T-helper 17 cell (primary cell): ENCODE data around the gene OMA1. TPM values are rescaled to one million over a fixed set of nuclear protein-coding genes. Genes with fewer than 3 reads are reported as not detected.
A peak's percentile ranks its signal among the peaks of the same experiment; 100 is the strongest.
"Not testable (repeated sequence)": the region's sequence is repeated elsewhere in the genome, so short reads cannot be mapped to it uniquely, and the experiment has no call there.

Source experiments
- ATAC-seq: fragments of 150-1000 bp; cut with Tn5 transposase; 2 replicates; pipeline ENCODE4 v1.10.0; 2021; ENCODE audit warnings: mild to moderate bottlenecking, moderate library complexity
- DNase-seq, 3 donors: peaks; one replicate each; pipeline versions ENCODE4 v3.0.0 to v3.0.0-alpha.2; 2020 to 2021
- H3K9me3 ChIP-seq: one replicate; pipeline ENCODE4 v1.7.0; 2013; ENCODE audit warnings: low read length, mild to moderate bottlenecking; ENCODE audit not compliant: control insufficient read depth, poor library complexity, severe bottlenecking
- H3K27ac Mint-ChIP-seq: one replicate; pipeline ENCODE4 v1.8.0; 2022; ENCODE audit warnings: mild to moderate bottlenecking, moderate library complexity, mixed read lengths
- H3K27me3 Mint-ChIP-seq: one replicate; pipeline ENCODE4 v1.8.0; 2022; ENCODE audit warnings: mixed read lengths
- H3K36me3 Mint-ChIP-seq: one replicate; pipeline ENCODE4 v1.8.0; 2022; ENCODE audit warnings: low read depth, mixed read lengths
- H3K4me1 Mint-ChIP-seq: one replicate; pipeline ENCODE4 v1.8.0; 2022; ENCODE audit warnings: mild to moderate bottlenecking, mixed read lengths
- H3K4me3 Mint-ChIP-seq: one replicate; pipeline ENCODE4 v1.8.0; 2022; ENCODE audit warnings: mild to moderate bottlenecking, moderate library complexity, mixed read lengths
- total RNA-seq, 4 donors: library from RNA in 2 of 4; stranded (reverse) in 2 of 4; gene quantifications; one replicate each; pipeline ENCODE4 v1.2.3 and lab custom pipeline; 2022 to 2026

Gene OMA1
- total RNA-seq, 2 donors from 2014 or later, result 27.1 to 29.8 TPM

DNA sequence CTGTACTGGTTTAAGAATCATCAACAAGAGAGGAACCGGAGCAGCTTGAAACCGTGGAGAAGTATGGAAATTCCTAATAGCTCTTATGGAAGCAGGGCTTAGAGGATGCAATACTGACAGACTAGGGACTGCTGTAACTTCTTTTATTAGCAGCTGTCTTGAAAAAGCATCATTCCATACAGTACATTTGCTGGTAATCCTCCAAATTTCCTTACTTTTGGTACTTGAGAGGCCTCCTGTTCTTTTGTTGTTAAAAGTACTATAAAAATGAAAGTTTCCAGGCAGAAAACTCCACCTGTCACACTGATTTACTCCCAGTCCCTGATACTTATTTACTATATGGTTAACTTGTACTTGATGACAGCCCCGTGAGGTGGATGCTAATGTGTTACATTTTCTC, 7.7 kb downstream of the OMA1 start:
- Mint-ChIP-seq H3K36me3 (no peaks in the 10 kb centered on the region), H3K27ac (no peak overlapping the region), H3K4me1 (peaks cover 7% of the 10 kb centered on the region), H3K27me3 (no peaks in the 10 kb centered on the region), H3K4me3 (no peak overlapping the region)
- H3K9me3 ChIP-seq, result no peaks in the 10 kb centered on the region
- no peak for ATAC-seq
- no peak for DNase-seq

DNA sequence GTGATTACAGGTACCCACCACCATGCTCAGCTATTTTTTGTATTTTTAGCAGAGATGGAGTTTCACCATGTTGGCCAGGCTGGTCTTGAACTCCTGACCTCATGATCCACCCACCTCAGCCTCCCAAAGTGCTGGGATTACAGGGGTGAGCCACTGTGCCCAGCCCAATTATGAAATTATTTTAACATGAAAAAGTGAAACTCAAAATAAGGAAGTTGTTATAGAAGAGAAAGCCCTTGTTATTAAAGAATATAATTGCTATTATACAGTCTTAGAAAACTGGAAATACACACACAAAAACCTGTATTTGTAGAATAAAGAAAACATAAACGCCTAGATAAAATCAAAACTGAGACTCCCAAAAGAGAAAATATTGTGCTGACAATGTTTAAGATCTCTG, 14.7 kb downstream of the OMA1 start:
- H3K9me3 ChIP-seq, H3K4me3 Mint-ChIP-seq, DNase-seq, H3K36me3 Mint-ChIP-seq, H3K27ac Mint-ChIP-seq, H3K4me1 Mint-ChIP-seq, H3K27me3 Mint-ChIP-seq, ATAC-seq: not testable (repeated sequence)

DNA sequence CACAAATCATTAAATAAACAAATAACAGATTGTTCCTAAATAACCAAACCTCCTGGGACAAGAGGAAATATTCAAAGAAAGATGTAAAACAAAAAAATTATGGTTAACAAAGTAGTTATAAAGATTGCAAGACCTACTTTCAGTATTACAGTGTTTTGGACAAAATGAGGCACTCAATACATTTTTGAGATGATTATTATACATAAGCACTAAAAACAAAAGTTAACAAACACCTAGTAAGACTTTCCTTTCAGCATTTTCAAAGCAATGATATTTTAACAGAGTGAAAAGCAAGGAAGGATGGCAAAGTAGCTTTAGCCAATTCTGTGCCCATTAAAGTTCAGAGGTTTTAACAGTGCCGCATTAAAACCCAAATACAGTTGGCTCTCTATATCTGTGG, 17.2 kb downstream of the OMA1 start:
- Mint-ChIP-seq H3K27me3 (no peaks in the 10 kb centered on the region), H3K4me3 (no peak overlapping the region), H3K27ac (no peak overlapping the region), H3K4me1 (no peaks in the 10 kb centered on the region), H3K36me3 (peaks cover 4% of the 10 kb centered on the region)
- ATAC-seq (no peak), DNase-seq (no peak)
- no peaks in the 10 kb centered on the region for H3K9me3 ChIP-seq

DNA sequence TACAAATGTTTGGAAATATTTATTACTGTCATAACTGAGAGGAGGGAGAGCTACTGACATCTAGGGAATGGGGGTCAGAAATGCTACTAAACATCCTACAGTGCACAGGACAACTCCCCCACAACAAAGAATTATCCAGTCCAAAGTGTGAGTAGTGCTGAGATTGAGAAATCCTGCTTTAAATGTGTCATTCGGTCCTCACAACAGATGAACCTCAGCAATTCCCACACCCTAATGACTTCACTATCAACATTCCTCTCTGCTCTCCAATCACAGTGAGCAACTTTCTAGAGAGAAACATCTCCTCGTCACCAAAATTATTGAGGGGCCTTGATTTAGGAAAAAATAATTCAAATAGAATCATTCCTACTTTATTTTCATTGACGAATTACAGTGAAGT, 18.0 kb downstream of the OMA1 start:
- H3K36me3 Mint-ChIP-seq, result peaks cover 4% of the 10 kb centered on the region

DNA sequence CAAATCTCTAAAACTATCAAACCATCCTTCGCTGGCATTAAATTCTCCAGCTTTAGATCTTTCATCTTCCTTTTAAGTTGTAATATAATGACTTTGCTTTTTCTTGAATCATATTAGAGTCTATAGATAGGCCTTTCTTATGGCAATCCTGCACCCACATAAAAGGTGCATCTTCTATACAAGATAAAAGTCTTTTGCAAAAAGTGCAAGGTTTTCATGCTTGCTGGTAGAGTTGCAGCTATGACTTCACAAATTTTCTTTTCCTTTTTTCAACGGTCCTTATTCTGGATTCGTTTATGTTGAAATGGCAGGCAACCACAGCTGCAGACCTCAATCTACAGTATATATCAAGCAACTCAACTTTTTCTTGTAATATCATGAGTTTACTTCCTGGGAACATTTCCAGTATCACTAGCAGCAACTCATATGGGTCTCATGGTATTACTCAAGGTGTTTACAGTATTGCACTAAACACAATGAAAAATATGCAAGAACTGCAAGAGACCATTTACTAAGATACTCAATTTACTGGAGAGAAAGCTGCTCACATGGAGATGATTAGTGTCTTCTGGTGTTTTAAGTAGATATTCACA, 22.1 kb downstream of the OMA1 start:
- Mint-ChIP-seq H3K36me3 (peaks cover 8% of the 10 kb centered on the region), H3K27ac (no peak overlapping the region)
- no peak for ATAC-seq

More for the DNA sequence above, 18.0 kb downstream of the OMA1 start:
- Mint-ChIP-seq H3K4me3 (no peak overlapping the region), H3K27me3 (no peaks in the 10 kb centered on the region), H3K4me1 (no peaks in the 10 kb centered on the region), H3K27ac (no peak overlapping the region)
- DNase-seq (no peak), ATAC-seq (no peak)
- H3K9me3 ChIP-seq, result no peaks in the 10 kb centered on the region

DNA sequence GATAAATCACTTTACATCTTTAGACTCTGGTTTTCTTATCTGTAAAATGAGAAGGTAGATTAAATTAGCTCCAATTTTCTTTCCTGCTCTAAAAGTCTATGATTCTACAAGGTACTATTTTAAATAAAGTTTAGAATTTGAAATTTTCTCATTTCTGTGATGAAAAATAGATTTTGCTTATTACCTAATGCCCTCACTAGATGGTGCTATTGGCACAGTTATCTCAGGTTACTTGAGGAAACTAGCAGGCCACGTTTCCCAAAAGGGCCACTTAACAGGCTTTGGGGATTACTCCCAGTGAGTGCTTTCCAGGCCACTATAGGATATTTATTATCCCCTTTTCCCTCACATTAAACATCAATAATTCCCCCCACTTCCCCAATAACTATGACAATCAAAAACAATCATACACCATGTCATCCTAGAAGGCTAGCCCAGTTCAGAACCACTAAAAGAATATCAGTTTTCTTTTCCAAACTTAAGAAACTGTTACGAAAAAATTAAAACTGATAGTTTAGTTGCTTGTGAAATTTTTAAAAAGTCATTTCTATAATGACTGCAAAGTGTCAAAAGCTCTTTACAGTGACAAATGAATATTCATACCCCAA, 30.6 kb downstream of the OMA1 start:
- ATAC-seq (peak; percentile 63), DNase-seq (peak in 1 of 3 donors; percentile 7)
- no peaks in the 10 kb centered on the region for H3K9me3 ChIP-seq
- Mint-ChIP-seq H3K27me3 (no peaks in the 10 kb centered on the region), H3K4me1 (peaks cover 22% of the 10 kb centered on the region), H3K36me3 (peaks cover 12% of the 10 kb centered on the region), H3K27ac (peak overlapping the region; percentile 67), H3K4me3 (no peak overlapping the region)

More for the DNA sequence above, 22.1 kb downstream of the OMA1 start:
- Mint-ChIP-seq H3K4me3 (no peak overlapping the region), H3K27me3 (no peaks in the 10 kb centered on the region), H3K4me1 (peaks cover 5% of the 10 kb centered on the region)
- DNase-seq, result no peak
- H3K9me3 ChIP-seq, result no peaks in the 10 kb centered on the region

DNA sequence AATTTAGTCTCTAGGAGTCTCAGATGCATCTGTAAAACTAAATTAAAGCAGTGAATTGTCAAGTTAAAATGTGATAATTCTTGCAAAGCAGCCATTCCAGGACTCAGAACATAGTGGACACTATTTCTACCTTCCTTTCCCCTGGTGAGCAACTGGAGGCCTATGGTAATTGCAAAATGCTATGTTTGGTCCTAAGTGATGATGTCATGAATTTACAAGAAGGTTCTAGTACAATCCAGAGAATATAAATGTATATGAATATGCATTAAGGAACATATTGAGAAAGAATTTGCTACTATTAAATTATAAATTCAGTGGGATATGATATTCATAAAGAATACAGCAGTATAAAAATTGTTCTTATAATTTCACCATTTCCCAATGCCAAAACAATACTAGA, 32.6 kb downstream of the OMA1 start:
- Mint-ChIP-seq H3K27me3 (no peaks in the 10 kb centered on the region), H3K36me3 (peaks cover 16% of the 10 kb centered on the region), H3K27ac (no peak overlapping the region), H3K4me1 (peaks cover 23% of the 10 kb centered on the region), H3K4me3 (no peak overlapping the region)
- H3K9me3 ChIP-seq, result no peaks in the 10 kb centered on the region
- ATAC-seq, result no peak
- no peak for DNase-seq

DNA sequence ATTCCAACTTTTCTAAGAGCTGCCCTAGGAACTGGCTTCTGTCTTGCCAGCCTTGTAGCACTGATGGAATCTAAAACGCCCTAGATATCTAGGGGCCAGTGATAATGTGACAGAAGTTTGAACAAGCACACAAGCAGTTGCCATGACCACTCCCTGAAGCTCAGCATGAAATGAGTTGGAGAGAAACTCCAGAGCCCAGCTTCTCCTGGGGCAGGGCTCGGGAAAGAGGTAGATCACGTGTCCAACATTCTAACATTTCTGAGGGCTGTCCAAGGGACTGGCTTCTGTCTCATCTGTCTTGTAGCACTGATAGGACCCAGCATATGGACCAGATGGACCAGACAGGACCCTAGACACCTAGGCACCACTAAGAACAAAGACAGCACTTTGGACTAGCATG, 37.9 kb downstream of the OMA1 start:
- Mint-ChIP-seq H3K27me3 (no peaks in the 10 kb centered on the region), H3K36me3 (peaks cover 24% of the 10 kb centered on the region), H3K27ac (no peak overlapping the region), H3K4me3 (no peak overlapping the region), H3K4me1 (peaks cover 20% of the 10 kb centered on the region)
- DNase-seq, result no peak
- H3K9me3 ChIP-seq, result no peaks in the 10 kb centered on the region
- ATAC-seq, result no peak

DNA sequence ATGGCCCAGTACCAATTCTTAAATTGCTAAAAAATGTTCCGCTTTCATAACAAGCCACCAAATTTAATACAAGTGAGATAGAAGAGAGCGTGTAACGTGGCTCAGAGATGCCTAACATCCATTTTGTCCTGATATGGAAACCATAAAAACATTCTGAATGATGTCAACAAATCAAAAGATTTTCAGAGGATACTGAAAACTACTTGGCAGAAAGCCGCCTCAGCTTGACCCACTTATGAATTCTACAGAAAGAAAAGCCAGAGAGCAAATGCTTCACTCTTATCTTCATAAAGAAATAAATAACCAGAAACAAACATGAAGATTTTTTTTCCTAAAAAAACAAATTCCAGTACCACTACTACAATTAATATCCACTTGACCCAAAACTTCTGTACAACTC, 41.2 kb downstream of the OMA1 start:
- no peak for ATAC-seq

DNA sequence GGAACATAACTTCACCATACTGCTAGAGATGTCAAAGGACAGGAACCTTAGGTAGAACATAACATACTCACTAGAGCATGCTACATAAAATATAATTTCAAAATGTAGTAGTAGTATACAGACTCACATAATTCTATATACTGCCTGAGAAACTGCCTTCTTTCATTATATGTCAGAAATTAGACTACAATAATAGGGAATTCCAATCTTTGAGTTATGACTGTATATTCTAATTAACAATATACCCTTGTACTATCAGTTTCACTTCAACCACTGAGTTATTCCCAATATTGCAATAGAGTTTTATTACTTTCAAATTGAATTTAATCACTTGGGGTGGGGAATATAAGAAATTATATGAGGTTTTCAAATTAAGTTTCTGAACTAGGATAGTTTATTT, 44.0 kb downstream of the OMA1 start:
- no peak overlapping the region for H3K4me3 Mint-ChIP-seq
- peaks cover 15% of the 10 kb centered on the region for H3K36me3 Mint-ChIP-seq

More for the DNA sequence above, 41.2 kb downstream of the OMA1 start:
- H3K4me3 Mint-ChIP-seq, result no peak overlapping the region
- DNase-seq, result no peak
- peaks cover 23% of the 10 kb centered on the region for H3K36me3 Mint-ChIP-seq
- H3K9me3 ChIP-seq, result no peaks in the 10 kb centered on the region
- peaks cover 20% of the 10 kb centered on the region for H3K4me1 Mint-ChIP-seq
- no peak overlapping the region for H3K27ac Mint-ChIP-seq
- H3K27me3 Mint-ChIP-seq, result no peaks in the 10 kb centered on the region

DNA sequence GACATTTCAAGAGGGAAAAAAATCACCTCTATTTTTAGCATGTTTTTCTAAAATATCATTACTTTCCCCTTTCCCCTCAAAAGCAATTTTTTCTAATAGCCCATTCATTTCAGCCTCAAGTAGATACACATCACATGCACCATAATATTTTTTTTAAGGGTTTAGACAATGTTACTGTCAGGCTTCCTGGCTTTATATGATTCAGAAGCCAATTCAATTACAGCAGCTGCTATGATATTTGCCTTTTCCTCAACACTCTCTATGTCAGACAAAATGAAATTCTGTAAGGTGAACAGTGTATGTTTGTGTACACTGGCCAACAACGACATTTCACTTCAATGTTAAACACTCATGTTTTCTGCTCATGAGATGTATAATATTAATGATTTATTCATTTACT, 46.5 kb downstream of the OMA1 start:
- ATAC-seq (no peak), DNase-seq (no peak)
- Mint-ChIP-seq H3K36me3 (peaks cover 23% of the 10 kb centered on the region), H3K27me3 (no peaks in the 10 kb centered on the region), H3K4me1 (peaks cover 14% of the 10 kb centered on the region), H3K4me3 (no peak overlapping the region), H3K27ac (no peak overlapping the region)
- H3K9me3 ChIP-seq, result no peaks in the 10 kb centered on the region

More for the DNA sequence above, 44.0 kb downstream of the OMA1 start:
- Mint-ChIP-seq H3K4me1 (peaks cover 14% of the 10 kb centered on the region), H3K27me3 (no peaks in the 10 kb centered on the region), H3K27ac (no peak overlapping the region)
- no peaks in the 10 kb centered on the region for H3K9me3 ChIP-seq
- ATAC-seq (no peak), DNase-seq (no peak)

DNA sequence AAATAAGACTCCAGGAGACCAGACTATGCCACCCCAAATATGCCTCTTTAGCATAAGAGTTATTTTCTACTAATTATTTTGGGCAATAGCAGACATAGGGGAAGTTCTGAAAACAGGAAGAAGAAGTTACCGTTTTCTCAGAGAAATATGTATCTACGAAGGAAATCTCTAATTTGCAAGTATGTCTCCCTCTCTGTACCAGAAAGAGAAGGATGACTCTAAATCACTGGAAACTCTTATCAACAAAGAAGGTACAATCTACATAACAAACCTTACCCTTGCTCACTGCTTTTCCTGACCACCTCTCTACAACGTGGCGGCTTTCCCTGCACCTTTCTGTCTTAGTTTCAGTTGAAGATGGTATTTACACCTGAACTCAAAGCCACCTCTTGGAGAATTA, 49.0 kb downstream of the OMA1 start:
- no peaks in the 10 kb centered on the region for H3K9me3 ChIP-seq
- ATAC-seq (no peak), DNase-seq (no peak)
- no peaks in the 10 kb centered on the region for H3K27me3 Mint-ChIP-seq
- H3K4me3 Mint-ChIP-seq, result no peak overlapping the region
- H3K27ac Mint-ChIP-seq, result no peak overlapping the region
- peaks cover 18% of the 10 kb centered on the region for H3K36me3 Mint-ChIP-seq
- H3K4me1 Mint-ChIP-seq, result peaks cover 8% of the 10 kb centered on the region

DNA sequence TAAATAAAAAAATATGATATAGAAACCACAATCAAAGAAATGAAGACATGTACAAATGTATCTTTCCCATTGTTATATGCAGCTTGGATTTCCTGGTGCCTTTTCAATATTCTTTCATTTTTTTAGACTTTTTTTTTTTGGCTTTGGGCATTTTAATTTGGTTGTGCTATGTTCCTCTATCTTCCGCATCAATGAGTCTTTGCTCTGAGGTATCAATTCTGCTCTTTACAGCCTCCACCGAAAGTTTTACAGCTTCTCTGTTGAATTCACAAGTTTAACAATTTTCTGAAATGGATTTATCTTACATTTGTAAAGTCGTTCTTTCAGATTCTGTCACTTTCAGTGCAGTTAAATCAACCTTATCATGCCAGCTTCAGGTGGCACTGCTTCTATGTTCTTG, 50.5 kb downstream of the OMA1 start:
- Mint-ChIP-seq H3K27ac (no peak overlapping the region), H3K27me3 (no peaks in the 10 kb centered on the region), H3K36me3 (peaks cover 11% of the 10 kb centered on the region), H3K4me1 (peaks cover 2% of the 10 kb centered on the region), H3K4me3 (no peak overlapping the region)
- DNase-seq (no peak), ATAC-seq (no peak)
- H3K9me3 ChIP-seq, result no peaks in the 10 kb centered on the region

DNA sequence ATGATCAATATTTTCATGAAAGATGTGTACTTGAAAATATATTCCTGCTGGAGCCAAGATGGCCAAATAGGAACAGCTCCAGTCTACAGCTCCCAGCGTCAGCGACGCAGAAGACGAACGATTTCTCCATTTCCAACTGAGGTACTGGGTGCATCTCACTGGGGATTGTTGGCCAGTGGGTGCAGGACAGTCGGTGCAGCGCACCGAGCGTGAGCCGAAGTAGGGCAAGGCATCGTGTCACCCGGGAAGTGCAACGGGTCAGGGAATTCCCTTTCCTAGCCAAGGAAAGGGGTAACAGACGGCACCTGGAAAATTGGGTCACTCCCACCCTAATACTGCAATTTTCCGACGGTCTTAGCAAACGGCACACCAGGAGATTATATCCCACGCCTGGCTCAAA, 57.6 kb downstream of the OMA1 start:
- not testable (repeated sequence) for H3K9me3 ChIP-seq, H3K4me3 Mint-ChIP-seq, ATAC-seq, H3K4me1 Mint-ChIP-seq, H3K36me3 Mint-ChIP-seq, H3K27me3 Mint-ChIP-seq, H3K27ac Mint-ChIP-seq, DNase-seq
